HT1080 (cell line): ENCODE data around the gene ZMYND19. TPM values are rescaled to one million over a fixed set of nuclear protein-coding genes. Genes with fewer than 3 reads are reported as not detected.
"Not testable (repeated sequence)": the region's sequence is repeated elsewhere in the genome, so short reads cannot be mapped to it uniquely, and the experiment has no call there.

Experiments
- DNase-seq: peaks from one replicate; pipeline ENCODE4 v3.0.0-alpha.2; 2015; ENCODE audit warnings: low read depth
- total RNA-seq: library from RNA; depleted of rRNA; stranded (reverse); fragments of >200 nt; shearing (Covaris generic); gene quantifications from 2 replicates; pipeline ENCODE4 v1.2.3, GENCODE V29; 2014

The ZMYND19 gene
- total RNA-seq, 1 experiment from 2014 or later, result 46.8 TPM

GRCh38 chr9:137589441-137590122 lies 730 bp downstream of the ZMYND19 start:
- DNase-seq, result no peak

- no peak for DNase-seq
Measured at GRCh38 chr9:137588891-137589290, 1.4 kb downstream of the ZMYND19 start.

- no peak for DNase-seq
Measured at GRCh38 chr9:137588311-137588710, 2.0 kb downstream of the ZMYND19 start.

- DNase-seq, result no peak
Measured at GRCh38 chr9:137586854-137587253, 3.5 kb downstream of the ZMYND19 start.

GRCh38 chr9:137583957-137584356 lies 6.4 kb downstream of the ZMYND19 start:
- DNase-seq, result no peak

DNA sequence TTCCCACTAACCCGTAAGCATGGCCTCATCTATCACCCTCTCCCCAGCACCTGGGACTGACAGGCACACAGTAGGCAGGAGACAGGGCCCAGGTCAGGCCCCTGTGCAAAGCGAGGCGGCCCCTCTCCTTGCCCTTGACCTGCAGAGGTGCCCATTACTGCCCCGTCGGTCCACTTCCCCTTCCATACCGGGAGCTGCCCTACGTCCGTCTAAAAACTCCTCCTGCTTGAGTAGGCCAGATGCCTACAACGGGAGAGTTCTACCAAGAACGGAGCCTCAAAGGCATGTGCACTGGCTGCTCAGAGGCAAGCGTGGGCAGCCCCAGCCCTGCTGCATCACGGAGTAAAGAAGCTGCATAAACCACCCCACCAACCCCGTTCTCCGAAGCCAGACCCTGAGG lies 7.0 kb downstream of the ZMYND19 start:
- DNase-seq, result no peak

GRCh38 chr9:137582286-137582860 lies 7.9 kb downstream of the ZMYND19 start:
- no peak for DNase-seq

GRCh38 chr9:137581361-137582285 lies 8.7 kb downstream of the ZMYND19 start:
- DNase-seq, result no peak

- no peak for DNase-seq
Measured at GRCh38 chr9:137580954-137581322, 9.4 kb downstream of the ZMYND19 start.

DNA sequence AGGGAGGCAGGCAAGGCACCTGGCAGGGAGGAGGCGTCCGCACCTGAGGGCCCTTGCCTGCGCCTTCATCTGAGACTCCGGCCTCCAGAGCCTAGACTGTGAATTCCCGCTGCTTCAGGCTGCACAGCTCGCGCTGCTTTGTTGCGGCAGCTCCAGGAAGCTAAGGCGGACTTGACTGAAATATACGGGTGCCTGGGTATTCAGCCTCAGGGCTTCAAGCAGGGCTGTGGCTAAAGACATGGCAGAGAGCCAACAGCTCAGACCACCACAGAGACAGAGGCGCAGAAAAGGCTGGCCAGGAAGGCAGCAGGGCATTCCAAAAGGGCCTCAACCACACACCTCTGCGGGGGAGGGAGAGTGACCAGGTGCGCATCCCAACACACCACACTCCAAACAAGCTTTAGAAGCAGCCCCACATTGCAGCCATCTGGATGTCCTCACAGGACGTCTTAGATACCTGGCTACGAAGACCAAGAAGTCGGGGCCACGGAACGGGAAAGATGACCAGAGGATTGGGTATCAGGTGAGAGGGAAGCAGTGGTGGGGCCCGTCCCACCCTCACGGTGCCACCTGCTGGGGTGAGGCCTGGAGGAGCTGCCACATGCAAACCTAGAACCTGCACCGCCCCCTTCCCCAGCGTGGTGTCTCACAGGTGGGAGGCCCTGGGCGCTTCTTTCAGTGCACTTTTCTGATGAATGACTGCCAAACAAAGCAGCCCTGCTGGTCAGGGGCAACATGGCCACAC lies 9.9 kb downstream of the ZMYND19 start:
- DNase-seq, result no peak

- no peak for DNase-seq
Measured at GRCh38 chr9:137579259-137579604, 11.1 kb downstream of the ZMYND19 start.

DNA sequence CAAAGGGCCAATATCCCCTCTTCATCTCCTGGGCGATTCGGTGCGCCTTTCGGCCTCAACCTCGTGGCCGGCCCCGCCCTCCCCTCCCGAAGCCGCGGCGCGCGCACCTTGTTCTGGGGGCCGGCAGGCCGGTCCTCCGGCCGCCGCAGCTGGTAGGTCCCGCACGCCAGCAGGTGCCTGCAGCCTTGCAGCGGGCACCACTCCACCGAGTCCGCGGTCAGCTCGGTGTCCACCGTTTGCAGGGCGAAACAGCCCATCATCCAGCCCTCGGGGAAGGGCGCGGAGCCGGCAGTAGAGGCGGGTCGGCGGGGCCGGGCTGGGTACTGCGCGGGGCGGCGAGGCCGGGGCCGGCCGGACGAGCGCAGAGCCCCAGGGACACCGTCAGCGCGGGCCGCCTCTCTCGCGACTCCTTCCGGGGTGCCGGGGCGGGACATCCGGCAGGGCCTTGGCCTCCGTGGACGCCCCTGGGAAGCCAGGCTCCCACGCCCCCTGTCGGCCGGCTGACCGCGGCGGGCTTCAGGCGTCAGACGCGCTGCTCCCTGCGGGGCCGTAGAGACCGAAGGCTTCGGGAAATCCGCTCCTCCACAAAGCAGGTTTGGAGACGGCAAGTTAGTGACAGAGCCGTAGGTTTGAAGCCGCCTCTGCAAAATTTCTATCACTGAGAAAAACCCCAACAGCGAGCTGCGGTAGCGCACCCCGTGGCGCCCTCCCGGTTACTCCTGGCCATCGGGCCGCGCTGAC lies 11.6 kb downstream of the ZMYND19 start, which contains the start of gene DPH7:
Gene DPH7 (minus strand): TSS at position 408 of the 741 bp plus-strand sequence. CDS start 148 bp downstream, at position 260.
- peak; percentile 86 for DNase-seq

- no peak for DNase-seq
Measured at GRCh38 chr9:137575716-137576411, 14.4 kb downstream of the ZMYND19 start.

DNA sequence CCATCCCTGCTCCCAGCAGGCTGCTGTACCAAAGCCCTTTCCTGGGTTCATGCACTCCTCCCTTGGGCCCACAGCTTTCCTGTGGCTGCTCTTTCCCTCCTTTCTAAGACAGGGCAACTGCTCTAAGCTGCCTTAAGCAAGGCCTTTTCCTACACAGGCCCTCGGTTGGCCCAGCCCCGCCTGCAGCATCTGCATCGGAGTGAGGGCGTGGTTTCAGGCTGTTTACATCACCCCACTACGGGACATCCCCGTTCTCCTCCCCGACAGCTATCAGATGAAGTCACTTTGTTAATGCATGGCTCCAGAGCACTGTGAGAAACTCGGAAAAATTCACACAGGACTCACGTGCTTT lies 15.0 kb downstream of the ZMYND19 start:
- no peak for DNase-seq

DNA sequence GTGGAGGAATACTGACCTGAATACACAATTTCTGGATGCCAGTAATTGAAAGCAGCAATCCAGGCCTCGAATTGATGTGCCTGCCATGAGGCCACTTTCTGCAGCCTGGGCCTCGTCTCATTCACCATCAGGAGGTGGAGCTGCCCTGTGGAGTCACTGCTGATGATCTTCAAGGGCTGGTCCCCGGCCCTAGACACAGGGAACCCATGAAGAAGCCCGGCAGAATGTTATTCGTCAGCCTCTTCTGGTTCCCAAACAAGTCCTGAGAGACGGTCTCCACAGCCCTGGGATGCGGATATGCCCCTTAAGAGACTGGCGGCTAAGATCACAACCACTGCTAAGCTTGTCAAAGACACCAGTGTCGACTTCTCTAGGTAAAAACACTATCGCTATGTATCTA lies 16.1 kb downstream of the ZMYND19 start:
- DNase-seq, result no peak

DNA sequence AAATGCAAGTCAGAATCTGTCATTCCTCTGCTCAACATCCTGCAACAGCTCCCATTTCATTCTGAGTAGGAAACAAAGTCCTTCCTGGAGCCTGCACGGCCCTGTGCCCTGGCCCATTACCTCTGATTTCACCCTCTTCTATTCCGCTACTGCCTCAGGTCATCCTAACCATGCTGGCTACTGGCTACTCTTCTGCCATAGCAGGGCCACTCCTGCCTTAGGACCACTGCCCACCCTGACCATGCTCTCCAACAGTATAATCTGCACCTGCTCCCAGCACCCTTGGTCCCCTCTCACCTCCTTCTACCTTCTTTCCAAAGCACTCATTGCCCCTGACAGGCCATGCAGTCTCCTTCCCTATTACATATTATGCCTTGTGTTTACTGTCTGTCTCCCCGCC lies 19.7 kb downstream of the ZMYND19 start:
- DNase-seq, result no peak

- DNase-seq, result no peak
Measured at GRCh38 chr9:137569609-137570203, 20.6 kb downstream of the ZMYND19 start.

- DNase-seq, result not testable (repeated sequence)
Measured at GRCh38 chr9:137568445-137568844, 21.9 kb downstream of the ZMYND19 start.

GRCh38 chr9:137564817-137565411 lies 25.4 kb downstream of the ZMYND19 start:
- no peak for DNase-seq
